A673 (cell line): Measurements from ENCODE around the gene PMPCA.

Experiments used
- CTCF ChIP-seq: fragments of 300-800, 200-600 bp; sonication (generic); conservative IDR thresholded peaks from 2 replicates; pipeline ENCODE4 v1.5.1; 2017; ENCODE audit warnings: low read depth, mild to moderate bottlenecking, antibody characterized with exemption, low read length, moderate library complexity, mixed read lengths
- EZH2 ChIP-seq: fragments of 200-600 bp; sonication (generic); IDR thresholded peaks from 2 replicates; pipeline ENCODE4 v1.6.1; 2017; ENCODE audit warnings: borderline replicate concordance, low read depth, mild to moderate bottlenecking, mixed read lengths, antibody characterized with exemption, low read length; ENCODE audit not compliant: poor library complexity, severe bottlenecking

DNA sequence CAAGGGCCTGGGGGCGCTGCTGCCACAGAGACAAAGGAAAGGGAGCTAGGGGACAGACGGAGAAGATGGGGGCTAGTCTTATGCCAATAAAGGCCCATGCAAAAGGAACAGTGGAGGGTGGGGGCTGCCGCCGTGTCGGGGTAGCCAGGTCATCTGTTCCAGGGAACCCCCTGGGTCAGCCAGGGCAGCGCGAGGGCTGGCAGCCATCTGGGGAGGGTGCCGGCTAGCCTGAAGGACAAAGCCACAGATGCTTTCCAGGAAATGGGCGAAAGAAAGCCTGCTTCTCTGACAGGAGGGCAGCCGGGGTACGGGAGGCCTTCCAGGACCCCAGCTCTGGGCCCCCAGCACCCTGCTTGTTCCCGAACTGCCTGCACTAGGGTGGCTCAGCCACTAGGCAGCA lies 35.4 kb upstream of the PMPCA start:
- no peak for TF ChIP-seq CTCF
- TF ChIP-seq EZH2: no peak
